ENCODE measurements around the gene PLEKHM3. TPM values are rescaled to one million over a fixed set of nuclear protein-coding genes. Genes with fewer than 3 reads are reported as not detected.

The PLEKHM3 gene
- total and polyA plus RNA-seq, 2 experiments from 2014 or later = 3.9 to 8.8 TPM

- Mint-ChIP-seq H3K4me1 (peaks cover 13% of the 10 kb centered on the region), H3K4me3 (no peak overlapping the region), H3K27ac (no peak overlapping the region), H3K27me3 (ENCODE audit: insufficient read depth, low read depth, poor library complexity) (no peaks in the 10 kb centered on the region), H3K36me3 (ENCODE audit: low read depth) (no peaks in the 10 kb centered on the region), H3K9me3 (no peaks in the 10 kb centered on the region)
- H3K27me3 ChIP-seq (ENCODE audit: insufficient read depth) = no peaks in the 10 kb centered on the region
- ATAC-seq (no peak), DNase-seq (ENCODE audit: low spot score) (no peak)
- H3K4me1 ChIP-seq (ENCODE audit: insufficient read depth) = no peaks in the 10 kb centered on the region; the same call in 1 of the 2 replicates
- H3K4me3 ChIP-seq = no peak overlapping the region
- no peak overlapping the region for H3K4me2 ChIP-seq
- TF ChIP-seq, protein P1, sequence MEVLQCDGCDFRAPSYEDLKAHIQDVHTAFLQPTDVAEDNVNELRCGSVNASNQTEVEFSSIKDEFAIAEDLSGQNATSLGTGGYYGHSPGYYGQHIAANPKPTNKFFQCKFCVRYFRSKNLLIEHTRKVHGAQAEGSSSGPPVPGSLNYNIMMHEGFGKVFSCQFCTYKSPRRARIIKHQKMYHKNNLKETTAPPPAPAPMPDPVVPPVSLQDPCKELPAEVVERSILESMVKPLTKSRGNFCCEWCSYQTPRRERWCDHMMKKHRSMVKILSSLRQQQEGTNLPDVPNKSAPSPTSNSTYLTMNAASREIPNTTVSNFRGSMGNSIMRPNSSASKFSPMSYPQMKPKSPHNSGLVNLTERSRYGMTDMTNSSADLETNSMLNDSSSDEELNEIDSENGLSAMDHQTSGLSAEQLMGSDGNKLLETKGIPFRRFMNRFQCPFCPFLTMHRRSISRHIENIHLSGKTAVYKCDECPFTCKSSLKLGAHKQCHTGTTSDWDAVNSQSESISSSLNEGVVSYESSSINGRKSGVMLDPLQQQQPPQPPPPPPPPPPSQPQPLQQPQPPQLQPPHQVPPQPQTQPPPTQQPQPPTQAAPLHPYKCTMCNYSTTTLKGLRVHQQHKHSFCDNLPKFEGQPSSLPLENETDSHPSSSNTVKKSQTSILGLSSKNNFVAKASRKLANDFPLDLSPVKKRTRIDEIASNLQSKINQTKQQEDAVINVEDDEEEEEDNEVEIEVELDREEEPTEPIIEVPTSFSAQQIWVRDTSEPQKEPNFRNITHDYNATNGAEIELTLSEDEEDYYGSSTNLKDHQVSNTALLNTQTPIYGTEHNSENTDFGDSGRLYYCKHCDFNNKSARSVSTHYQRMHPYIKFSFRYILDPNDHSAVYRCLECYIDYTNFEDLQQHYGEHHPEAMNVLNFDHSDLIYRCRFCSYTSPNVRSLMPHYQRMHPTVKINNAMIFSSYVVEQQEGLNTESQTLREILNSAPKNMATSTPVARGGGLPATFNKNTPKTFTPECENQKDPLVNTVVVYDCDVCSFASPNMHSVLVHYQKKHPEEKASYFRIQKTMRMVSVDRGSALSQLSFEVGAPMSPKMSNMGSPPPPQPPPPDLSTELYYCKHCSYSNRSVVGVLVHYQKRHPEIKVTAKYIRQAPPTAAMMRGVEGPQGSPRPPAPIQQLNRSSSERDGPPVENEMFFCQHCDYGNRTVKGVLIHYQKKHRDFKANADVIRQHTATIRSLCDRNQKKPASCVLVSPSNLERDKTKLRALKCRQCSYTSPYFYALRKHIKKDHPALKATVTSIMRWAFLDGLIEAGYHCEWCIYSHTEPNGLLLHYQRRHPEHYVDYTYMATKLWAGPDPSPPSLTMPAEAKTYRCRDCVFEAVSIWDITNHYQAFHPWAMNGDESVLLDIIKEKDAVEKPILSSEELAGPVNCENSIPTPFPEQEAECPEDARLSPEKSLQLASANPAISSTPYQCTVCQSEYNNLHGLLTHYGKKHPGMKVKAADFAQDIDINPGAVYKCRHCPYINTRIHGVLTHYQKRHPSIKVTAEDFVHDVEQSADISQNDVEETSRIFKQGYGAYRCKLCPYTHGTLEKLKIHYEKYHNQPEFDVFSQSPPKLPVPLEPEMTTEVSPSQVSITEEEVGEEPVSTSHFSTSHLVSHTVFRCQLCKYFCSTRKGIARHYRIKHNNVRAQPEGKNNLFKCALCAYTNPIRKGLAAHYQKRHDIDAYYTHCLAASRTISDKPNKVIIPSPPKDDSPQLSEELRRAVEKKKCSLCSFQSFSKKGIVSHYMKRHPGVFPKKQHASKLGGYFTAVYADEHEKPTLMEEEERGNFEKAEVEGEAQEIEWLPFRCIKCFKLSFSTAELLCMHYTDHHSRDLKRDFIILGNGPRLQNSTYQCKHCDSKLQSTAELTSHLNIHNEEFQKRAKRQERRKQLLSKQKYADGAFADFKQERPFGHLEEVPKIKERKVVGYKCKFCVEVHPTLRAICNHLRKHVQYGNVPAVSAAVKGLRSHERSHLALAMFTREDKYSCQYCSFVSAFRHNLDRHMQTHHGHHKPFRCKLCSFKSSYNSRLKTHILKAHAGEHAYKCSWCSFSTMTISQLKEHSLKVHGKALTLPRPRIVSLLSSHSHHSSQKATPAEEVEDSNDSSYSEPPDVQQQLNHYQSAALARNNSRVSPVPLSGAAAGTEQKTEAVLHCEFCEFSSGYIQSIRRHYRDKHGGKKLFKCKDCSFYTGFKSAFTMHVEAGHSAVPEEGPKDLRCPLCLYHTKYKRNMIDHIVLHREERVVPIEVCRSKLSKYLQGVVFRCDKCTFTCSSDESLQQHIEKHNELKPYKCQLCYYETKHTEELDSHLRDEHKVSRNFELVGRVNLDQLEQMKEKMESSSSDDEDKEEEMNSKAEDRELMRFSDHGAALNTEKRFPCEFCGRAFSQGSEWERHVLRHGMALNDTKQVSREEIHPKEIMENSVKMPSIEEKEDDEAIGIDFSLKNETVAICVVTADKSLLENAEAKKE (CRISPR knock-in tag; IDR thresholded peaks at IDR 0.05) = no peak
- peak overlapping the region; percentile 32; the same call in 1 of the 2 replicates for H3K27ac ChIP-seq (ENCODE audit: low read depth)
- peaks cover 3% of the 10 kb centered on the region; the same call in 1 of the 2 replicates for H3K79me2 ChIP-seq (replicated peaks; ENCODE audit: insufficient read depth)
- no peak overlapping the region for H2AFZ ChIP-seq
- H4K20me1 ChIP-seq (replicated peaks; ENCODE audit: insufficient read depth) = no peaks in the 10 kb centered on the region
- no peaks in the 10 kb centered on the region for H3F3A ChIP-seq (replicated peaks; ENCODE audit: low read depth)
- H3K9me2 ChIP-seq (ENCODE audit: insufficient read depth) = no peaks in the 10 kb centered on the region
- H3K36me3 ChIP-seq (ENCODE audit: insufficient read depth) = no peaks in the 10 kb centered on the region
Measured at GRCh38 chr2:208013285-208014178, 11.8 kb downstream of the PLEKHM3 start.

GRCh38 chr2:208012449-208012848 is 12.9 kb downstream of the PLEKHM3 start:
- no peak overlapping the region for H3K4me3 Mint-ChIP-seq
- Histone ChIP-seq H3K27ac (ENCODE audit: low read depth) (no peak overlapping the region), H3F3A (replicated peaks; ENCODE audit: low read depth) (no peaks in the 10 kb centered on the region), H3K4me3 (no peak overlapping the region), H4K20me1 (replicated peaks; ENCODE audit: insufficient read depth) (no peaks in the 10 kb centered on the region), H3K36me3 (ENCODE audit: insufficient read depth) (no peaks in the 10 kb centered on the region), H3K4me1 (ENCODE audit: insufficient read depth) (no peaks in the 10 kb centered on the region; the same call in 1 of the 2 replicates), H2AFZ (no peak overlapping the region), H3K4me2 (no peak overlapping the region), H3K27me3 (ENCODE audit: insufficient read depth) (no peaks in the 10 kb centered on the region), H3K9me2 (ENCODE audit: insufficient read depth) (no peaks in the 10 kb centered on the region), H3K79me2 (replicated peaks; ENCODE audit: insufficient read depth) (peaks cover 3% of the 10 kb centered on the region; the same call in 1 of the 2 replicates)
- H3K4me1 Mint-ChIP-seq = peaks cover 6% of the 10 kb centered on the region; the same call in 2 of the 3 replicates
- no peak overlapping the region for H3K27ac Mint-ChIP-seq
- no peaks in the 10 kb centered on the region for H3K9me3 Mint-ChIP-seq
- H3K27me3 Mint-ChIP-seq (ENCODE audit: insufficient read depth, low read depth, poor library complexity) = no peaks in the 10 kb centered on the region
- no peak for DNase-seq (ENCODE audit: low spot score)
- H3K36me3 Mint-ChIP-seq (ENCODE audit: low read depth) = no peaks in the 10 kb centered on the region
- ATAC-seq = no peak
- TF ChIP-seq CTCF (conservative IDR thresholded peaks at IDR 0.05; ENCODE audit: low read depth in 2 of 2) (no peak), NANOG (IDR thresholded peaks at IDR 0.05; ENCODE audit: borderline replicate concordance) (no peak), EZH2 (IDR thresholded peaks at IDR 0.05; ENCODE audit: low read depth, unreplicated experiment) (no peak), JUNB (IDR thresholded peaks at IDR 0.05; ENCODE audit: unreplicated experiment) (no peak)
- TF ChIP-seq, protein P2, sequence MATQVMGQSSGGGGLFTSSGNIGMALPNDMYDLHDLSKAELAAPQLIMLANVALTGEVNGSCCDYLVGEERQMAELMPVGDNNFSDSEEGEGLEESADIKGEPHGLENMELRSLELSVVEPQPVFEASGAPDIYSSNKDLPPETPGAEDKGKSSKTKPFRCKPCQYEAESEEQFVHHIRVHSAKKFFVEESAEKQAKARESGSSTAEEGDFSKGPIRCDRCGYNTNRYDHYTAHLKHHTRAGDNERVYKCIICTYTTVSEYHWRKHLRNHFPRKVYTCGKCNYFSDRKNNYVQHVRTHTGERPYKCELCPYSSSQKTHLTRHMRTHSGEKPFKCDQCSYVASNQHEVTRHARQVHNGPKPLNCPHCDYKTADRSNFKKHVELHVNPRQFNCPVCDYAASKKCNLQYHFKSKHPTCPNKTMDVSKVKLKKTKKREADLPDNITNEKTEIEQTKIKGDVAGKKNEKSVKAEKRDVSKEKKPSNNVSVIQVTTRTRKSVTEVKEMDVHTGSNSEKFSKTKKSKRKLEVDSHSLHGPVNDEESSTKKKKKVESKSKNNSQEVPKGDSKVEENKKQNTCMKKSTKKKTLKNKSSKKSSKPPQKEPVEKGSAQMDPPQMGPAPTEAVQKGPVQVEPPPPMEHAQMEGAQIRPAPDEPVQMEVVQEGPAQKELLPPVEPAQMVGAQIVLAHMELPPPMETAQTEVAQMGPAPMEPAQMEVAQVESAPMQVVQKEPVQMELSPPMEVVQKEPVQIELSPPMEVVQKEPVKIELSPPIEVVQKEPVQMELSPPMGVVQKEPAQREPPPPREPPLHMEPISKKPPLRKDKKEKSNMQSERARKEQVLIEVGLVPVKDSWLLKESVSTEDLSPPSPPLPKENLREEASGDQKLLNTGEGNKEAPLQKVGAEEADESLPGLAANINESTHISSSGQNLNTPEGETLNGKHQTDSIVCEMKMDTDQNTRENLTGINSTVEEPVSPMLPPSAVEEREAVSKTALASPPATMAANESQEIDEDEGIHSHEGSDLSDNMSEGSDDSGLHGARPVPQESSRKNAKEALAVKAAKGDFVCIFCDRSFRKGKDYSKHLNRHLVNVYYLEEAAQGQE (IDR thresholded peaks at IDR 0.05; ENCODE audit: unreplicated experiment) = no peak

Data from GM23338 (cell line).